HG03103 (cell line): ENCODE results near the gene FASN.

Experiments
- ATAC-seq: cut with Tn5 transposase; IDR thresholded peaks from one replicate; pipeline ENCODE4 v1.9.1; 2021; ENCODE audit warnings: low read depth; ENCODE audit not compliant: unreplicated experiment

The FASN gene

GRCh38 chr17:82089723-82090548 lies 8.1 kb downstream of the FASN start:
- ATAC-seq = no peak

DNA sequence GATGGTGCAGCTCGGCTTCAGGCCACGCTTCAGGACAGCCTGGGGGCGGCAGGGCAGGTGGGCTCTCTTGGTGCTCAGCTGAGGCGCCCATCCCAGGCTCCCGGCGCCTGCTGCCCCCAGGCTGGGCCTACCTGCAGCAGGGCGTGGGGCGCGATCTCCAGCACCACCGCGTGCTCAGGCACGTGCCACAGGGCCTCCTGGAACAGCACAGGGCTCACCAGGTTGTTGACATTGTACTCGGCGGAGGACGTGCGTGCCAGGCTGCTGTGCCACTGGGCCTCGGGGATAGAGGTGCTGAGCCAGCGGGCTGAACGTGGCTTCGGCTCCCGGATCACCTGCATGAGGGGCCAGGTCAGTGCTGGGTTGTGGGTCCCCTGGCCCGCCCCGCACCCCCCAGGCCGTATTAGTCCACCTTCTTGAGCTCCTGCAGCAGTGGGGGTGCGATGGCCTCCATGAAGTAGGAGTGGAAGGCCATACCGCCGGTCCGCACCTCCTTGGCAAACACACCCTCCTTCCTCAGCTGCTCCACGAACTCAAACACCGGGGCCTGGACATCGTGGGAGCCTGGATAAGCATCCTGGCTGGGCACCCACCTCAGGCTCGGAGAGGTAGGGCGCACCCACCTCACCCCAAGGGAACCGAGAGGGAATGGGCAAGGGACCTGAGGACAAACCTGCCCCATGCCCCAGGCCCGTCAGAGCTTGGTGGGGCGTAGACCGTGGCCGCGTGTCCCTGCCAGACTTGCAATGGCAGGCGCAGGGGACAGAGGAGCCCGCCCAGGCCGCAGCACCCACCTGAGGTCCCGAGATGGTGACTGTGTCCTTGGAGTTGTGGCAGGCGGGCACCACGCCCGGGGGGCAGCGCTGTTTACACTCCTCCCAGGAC lies 9.0 kb downstream of the FASN start:
- no peak for ATAC-seq

DNA sequence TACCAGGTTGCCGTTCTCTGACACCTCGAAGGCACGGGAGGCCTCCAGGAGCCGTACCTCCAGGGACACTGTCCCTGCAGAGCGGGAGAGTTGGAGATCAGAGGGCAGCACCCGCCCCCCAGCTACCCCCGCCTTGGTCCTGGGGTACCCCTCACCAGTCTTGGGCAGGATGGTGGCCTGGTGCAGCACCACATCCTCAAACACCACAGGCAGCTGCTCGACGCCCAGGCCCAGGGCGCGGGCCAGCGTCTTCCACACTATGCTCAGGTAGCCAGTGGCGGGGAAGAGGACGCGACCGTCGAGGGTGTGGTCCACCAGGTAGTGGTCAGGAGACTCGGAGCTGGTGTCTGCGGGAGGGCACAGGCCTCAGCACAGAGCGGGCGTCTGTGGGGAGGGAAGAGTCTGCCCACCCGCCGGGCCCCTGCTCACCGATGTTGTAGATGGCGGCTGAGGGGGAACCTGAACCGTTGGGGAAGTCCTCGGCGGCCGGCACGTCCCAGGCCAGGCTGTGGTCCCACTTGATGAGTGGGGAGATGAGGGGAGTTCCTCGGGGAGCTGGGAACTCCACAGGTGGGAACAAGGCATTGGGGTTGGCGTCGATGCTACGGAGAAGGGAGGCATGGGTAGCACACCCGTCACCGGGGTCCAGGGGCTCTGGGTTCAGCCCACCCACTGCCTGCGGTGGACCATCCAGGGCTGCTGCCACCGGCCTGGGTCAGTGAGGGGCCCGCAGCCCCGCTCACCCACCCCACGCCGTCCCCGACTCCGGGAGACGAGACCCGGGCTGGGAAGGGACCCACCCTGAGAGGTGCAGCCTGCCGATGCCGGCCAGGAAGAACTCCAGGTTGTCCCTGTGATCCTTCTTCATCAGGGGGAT lies 9.8 kb downstream of the FASN start:
- ATAC-seq = no peak

- no peak for ATAC-seq
Measured at GRCh38 chr17:82086941-82087906, 10.8 kb downstream of the FASN start.

GRCh38 chr17:82085931-82086764 lies 11.9 kb downstream of the FASN start:
- no peak for ATAC-seq

DNA sequence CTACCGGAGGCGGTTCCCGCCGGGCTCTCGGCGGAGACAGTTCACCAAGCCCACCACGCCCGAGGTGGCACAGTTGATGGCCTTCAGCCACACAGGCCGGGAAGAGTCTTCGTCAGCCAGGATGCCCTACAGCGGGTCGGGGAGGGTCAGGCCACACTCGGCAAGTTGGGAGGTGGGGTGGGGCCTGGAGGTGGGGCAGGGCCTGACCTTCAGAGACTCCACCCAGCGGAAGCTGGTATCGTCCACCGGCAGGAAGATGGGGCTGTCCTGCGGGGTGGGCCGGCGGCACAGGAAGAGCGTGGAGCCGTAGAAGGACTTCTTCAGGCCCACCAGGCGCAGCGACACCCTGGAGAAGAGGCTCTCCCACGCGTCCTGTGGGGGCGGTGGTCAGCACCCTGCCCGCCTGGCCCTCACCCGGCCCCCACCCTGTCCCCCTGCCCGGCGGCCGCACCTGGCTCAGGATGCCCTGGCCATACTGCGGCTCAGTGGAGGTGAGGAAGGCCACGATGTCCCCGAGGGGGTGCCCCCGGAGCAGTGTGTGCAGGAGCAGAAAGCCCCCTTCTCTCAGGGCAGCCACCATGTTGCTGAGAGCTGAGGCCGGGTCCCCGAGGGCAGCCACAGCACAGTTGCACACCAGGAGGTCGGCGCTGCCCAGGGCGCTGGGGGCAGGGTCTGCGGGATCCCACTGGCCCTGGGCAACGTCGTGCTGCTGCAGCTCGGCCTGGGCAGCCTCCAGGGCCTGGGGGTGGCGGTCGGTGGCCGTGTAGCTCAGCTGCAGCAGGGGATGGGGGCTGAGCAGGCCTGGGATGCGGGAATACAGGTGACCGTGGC lies 12.8 kb downstream of the FASN start:
- ATAC-seq = no peak

DNA sequence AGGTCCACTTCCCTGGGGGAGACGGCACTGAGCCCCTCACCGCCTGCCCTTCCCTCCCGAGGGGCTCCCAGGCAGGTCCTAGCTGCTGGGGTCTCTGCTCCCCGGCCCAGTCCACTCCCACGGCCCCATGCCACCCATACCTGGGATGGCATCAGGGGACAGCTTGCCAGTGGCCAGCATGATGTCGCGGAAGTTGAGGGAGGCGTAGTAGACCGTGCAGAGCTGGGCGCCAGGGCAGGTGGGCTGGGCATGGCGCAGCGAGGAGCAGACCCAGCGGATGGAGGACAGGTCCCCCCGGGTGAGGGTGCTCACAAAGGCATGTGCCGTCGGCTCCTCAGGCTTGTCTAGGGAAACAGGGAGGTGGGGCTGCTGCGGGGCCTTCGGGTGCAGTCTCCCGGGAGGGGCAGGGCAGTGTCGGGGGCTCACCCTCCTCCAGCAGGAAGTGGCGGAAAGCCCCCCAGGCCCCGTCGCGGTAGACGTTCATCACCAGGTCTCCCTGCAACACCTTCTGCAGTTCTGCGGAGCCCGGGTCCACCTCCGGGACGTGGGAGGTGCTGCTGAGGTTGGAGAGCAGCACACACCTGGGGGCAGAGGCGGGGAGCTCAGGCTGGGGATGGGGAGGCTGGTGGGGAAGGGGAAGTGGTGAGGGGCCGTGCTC lies 13.5 kb downstream of the FASN start:
- no peak for ATAC-seq

DNA sequence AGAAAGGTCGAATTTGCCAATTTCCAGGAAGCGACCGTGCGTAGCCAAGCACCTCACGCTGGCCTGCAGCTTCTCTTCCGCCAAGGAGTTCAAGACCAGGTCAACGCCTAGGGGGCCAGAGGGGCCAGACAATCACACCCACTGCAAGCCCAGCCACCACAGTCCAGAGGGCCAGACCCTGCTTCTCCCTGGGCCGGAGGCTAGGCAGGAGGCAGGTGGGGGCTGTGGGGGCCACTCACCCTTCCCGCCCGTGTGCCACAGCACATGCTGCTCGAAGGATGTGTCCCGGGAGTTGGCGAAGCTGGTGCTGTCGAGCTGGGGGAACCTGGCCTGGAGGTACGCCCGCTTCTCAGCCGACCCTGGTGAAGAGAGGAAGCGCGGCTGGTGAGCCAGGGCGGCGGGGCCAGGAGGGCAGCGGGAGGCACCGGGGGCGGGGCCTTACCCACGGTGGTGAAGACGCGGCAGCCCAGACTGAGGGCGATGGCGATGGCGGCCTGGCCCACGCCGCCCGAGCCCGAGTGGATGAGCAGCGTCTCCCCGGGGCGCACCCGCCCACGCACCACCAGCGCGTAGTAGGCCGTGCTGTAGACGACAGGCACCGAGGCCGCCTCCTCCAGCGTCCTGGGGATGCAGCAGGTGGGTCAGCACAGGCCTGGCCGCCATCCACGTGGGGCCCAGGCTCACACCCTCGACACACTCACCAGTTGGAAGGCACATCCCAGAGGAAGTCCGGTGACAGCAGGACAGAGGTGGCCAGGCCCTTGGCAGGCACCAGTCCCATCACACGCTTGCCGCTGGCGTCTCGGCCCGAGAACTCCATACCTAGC lies 14.3 kb downstream of the FASN start:
- no peak for ATAC-seq

DNA sequence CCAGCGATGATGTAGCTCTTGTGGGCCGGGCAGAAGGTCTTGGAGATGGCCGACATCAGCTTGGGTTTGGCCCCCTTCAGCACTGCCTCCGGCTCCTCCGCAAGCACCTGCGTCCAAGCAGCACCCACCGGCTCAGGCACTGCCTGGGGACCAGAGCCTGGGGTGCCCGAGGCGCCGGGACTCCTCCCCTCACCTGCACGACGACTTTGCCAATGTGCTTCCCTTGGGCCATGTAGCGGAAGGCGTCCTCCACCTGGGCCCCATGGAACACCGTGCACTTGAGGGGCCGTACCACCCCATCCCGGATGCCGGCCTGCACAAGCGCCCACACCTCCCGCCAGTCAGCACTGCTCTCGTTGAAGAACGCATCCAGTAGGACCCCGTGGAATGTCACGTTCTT lies 15.0 kb downstream of the FASN start:
- no peak for ATAC-seq

DNA sequence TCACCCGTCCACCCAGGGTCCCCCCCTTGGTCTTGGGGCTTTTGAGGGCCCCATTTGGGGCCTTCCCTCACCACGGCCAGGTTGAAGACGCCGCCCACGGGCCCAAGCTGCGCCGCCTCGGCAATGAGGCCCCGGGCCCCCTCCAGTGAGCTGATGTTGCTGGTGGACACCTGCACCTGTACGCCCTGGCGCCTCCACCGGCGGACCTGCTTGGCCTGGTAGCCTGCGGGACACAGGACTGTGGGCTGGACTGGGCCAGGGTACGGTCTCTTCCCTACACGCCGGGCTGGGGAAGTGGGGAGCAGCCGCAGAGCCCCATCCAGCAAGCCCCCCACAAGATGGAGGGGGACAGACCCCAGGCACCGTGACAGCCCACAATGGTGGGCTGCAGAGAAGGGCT lies 15.6 kb downstream of the FASN start:
- ATAC-seq = no peak

- no peak for ATAC-seq
Measured at GRCh38 chr17:82081966-82082365, 16.1 kb downstream of the FASN start.

- no peak for ATAC-seq
Measured at GRCh38 chr17:82081546-82081945, 16.5 kb downstream of the FASN start.

- ATAC-seq = no peak
Measured at GRCh38 chr17:82080789-82081464, 17.1 kb downstream of the FASN start.

DNA sequence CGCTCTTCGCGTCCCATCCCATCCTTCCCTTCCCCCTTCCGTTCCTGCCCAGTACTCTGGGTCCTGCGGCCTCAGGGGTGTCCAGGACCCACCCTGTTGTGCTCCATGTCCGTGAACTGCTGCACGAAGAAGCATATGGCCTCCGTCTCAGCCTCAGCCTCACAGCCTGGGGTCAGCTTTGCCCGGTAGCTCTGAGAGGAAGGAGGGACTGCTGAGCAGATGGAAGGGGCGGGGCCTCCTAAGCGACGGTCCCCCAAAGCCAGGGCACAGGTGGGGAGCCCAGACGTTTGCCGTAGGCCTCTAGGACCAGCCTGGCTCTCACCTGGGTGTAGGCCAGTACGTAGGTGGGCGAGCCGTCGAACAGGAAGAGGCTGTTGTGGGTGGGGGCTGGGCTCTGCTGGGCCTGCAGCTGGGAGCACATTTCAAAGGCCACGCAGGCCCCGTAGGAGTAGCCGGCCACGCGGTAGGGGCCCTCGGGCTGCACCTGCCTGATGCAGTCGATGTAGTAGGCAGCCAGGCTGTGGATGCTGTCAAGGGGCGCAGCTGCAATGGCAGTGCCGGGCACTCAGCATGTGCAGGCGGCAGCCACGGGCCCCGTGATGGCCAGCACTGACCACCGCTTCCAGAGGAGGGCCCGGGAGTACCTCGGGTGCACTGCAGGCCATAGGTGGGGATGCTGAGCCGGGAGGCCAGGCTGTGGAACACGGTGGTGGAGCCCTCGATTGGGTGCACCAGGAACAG lies 17.8 kb downstream of the FASN start:
- no peak for ATAC-seq

- no peak for ATAC-seq
Measured at GRCh38 chr17:82079001-82079677, 18.9 kb downstream of the FASN start.
